GM12878 (cell line): ENCODE measurements around the gene REM1.

Source experiments
- CREB1 ChIP-seq: IDR thresholded peaks from 2 replicates; pipeline ENCODE4 v1.6.1; 2012; ENCODE audit warnings: low read depth, mild to moderate bottlenecking, inconsistent platforms
- POLR2A ChIP-seq: IDR thresholded peaks from 2 replicates; pipeline ENCODE4 v1.6.1; 2011; ENCODE audit warnings: low read depth, mild to moderate bottlenecking, low read length
- SIN3A ChIP-seq: IDR thresholded peaks from 2 replicates; pipeline ENCODE4 v1.6.1; 2012; ENCODE audit warnings: low read depth, low read length, improper control_type of control experiment
- YY1 ChIP-seq: IDR thresholded peaks from 2 replicates; pipeline ENCODE4 v1.6.1; 2011; ENCODE audit warnings: low read depth, mild to moderate bottlenecking, low read length
- ZBED1 ChIP-seq: IDR thresholded peaks from 2 replicates; pipeline ENCODE4 v1.6.1; 2016; ENCODE audit warnings: borderline replicate concordance
- ZBTB33 ChIP-seq: fragments of 450-650 bp; IDR thresholded peaks from 2 replicates; pipeline ENCODE4 v1.6.1; 2017; ENCODE audit warnings: mild to moderate bottlenecking
- TF ChIP-seq, protein P1 (sequence below), 3 experiments: IDR thresholded peaks in 2 of 3; conservative IDR thresholded peaks in 1 of 3; 2 replicates each; pipeline ENCODE4 v1.5.1; 2011; ENCODE audit warnings: low read depth in 3 of 3, low read length in 3 of 3, mild to moderate bottlenecking in 3 of 3, control low read depth in 2 of 3, moderate library complexity in 2 of 3, inconsistent platforms in 1 of 3, mixed read lengths in 1 of 3; ENCODE audit not compliant: control insufficient read depth in 2 of 3, insufficient read depth in 1 of 3; ENCODE audit errors: extremely low read depth in 1 of 3
- TF ChIP-seq, protein P2 (sequence below): IDR thresholded peaks from 2 replicates; pipeline ENCODE4 v1.6.1; 2012; ENCODE audit warnings: low read length, inconsistent platforms
- TF ChIP-seq, protein P3 (sequence below): IDR thresholded peaks from 2 replicates; pipeline ENCODE4 v1.6.1; 2011; ENCODE audit warnings: low read depth, mild to moderate bottlenecking, low read length, moderate library complexity, borderline replicate concordance; ENCODE audit errors: extremely low read depth

DNA sequence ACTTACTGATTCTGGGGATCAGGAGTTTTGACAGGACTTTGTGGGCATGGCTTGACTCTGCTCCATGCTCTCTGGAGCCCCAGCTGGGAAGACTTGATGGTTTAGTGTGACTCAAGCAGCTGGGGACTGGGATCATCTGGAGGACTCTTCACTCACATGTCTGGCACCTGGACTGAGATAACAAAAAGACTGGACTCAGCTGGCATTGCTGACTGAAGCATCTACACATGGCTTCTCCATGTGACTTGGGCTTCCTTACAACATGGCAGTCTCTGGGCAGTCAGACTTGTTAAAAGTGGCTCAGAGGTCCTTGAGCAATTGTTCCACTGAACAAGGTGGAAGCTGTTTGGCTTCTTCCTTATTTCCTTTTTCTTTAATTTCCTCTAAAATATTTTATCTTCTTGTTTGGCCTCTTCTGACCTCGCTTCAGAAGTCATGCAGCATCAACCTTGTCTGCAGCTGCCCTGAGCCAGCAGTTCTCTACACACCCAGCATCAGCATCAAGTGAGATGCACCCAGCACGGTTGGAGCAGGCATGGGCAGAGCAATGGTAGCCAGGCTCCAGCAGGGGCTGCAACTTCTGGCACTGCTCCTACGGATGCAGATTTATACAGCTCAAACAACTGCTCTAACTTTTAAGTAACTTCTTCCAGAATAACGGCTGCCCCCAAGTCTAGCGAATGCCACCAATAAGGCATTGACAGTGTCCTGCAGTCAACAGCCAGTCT lies 33.6 kb downstream of the REM1 start:
- TF ChIP-seq POLR2A (no peak), ZBED1 (no peak), CREB1 (no peak), SIN3A (no peak), YY1 (no peak), ZBTB33 (no peak)
- TF ChIP-seq, protein P1, sequence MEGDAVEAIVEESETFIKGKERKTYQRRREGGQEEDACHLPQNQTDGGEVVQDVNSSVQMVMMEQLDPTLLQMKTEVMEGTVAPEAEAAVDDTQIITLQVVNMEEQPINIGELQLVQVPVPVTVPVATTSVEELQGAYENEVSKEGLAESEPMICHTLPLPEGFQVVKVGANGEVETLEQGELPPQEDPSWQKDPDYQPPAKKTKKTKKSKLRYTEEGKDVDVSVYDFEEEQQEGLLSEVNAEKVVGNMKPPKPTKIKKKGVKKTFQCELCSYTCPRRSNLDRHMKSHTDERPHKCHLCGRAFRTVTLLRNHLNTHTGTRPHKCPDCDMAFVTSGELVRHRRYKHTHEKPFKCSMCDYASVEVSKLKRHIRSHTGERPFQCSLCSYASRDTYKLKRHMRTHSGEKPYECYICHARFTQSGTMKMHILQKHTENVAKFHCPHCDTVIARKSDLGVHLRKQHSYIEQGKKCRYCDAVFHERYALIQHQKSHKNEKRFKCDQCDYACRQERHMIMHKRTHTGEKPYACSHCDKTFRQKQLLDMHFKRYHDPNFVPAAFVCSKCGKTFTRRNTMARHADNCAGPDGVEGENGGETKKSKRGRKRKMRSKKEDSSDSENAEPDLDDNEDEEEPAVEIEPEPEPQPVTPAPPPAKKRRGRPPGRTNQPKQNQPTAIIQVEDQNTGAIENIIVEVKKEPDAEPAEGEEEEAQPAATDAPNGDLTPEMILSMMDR (IDR thresholded peaks at IDR 0.05 in 2 of 3, conservative IDR thresholded peaks at IDR 0.05 in 1 of 3; ENCODE audit: control insufficient read depth in 2 of 3, extremely low read depth in 1 of 3, insufficient read depth in 1 of 3, low read depth in 3 of 3, low read length in 3 of 3) = no peak
- TF ChIP-seq, protein P2, sequence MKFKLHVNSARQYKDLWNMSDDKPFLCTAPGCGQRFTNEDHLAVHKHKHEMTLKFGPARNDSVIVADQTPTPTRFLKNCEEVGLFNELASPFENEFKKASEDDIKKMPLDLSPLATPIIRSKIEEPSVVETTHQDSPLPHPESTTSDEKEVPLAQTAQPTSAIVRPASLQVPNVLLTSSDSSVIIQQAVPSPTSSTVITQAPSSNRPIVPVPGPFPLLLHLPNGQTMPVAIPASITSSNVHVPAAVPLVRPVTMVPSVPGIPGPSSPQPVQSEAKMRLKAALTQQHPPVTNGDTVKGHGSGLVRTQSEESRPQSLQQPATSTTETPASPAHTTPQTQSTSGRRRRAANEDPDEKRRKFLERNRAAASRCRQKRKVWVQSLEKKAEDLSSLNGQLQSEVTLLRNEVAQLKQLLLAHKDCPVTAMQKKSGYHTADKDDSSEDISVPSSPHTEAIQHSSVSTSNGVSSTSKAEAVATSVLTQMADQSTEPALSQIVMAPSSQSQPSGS = no peak
- TF ChIP-seq, protein P3, sequence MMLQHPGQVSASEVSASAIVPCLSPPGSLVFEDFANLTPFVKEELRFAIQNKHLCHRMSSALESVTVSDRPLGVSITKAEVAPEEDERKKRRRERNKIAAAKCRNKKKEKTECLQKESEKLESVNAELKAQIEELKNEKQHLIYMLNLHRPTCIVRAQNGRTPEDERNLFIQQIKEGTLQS = no peak
